22Rv1 (cell line): ENCODE data around the gene CD93.

ENCODE experiments used
- H3K27ac ChIP-seq: fragments of 450-650 bp; 2 replicates; pipeline ENCODE4 v1.5.1; 2017
- CTCF ChIP-seq: fragments of 450-650 bp; IDR thresholded peaks from 2 replicates; pipeline ENCODE4 v1.5.1; 2017; ENCODE audit warnings: mild to moderate bottlenecking
- ZFX ChIP-seq: fragments of 450-650 bp; IDR thresholded peaks from 2 replicates; pipeline ENCODE4 v1.6.1; 2017; ENCODE audit warnings: antibody characterized with exemption, borderline replicate concordance

CD93 gene

DNA sequence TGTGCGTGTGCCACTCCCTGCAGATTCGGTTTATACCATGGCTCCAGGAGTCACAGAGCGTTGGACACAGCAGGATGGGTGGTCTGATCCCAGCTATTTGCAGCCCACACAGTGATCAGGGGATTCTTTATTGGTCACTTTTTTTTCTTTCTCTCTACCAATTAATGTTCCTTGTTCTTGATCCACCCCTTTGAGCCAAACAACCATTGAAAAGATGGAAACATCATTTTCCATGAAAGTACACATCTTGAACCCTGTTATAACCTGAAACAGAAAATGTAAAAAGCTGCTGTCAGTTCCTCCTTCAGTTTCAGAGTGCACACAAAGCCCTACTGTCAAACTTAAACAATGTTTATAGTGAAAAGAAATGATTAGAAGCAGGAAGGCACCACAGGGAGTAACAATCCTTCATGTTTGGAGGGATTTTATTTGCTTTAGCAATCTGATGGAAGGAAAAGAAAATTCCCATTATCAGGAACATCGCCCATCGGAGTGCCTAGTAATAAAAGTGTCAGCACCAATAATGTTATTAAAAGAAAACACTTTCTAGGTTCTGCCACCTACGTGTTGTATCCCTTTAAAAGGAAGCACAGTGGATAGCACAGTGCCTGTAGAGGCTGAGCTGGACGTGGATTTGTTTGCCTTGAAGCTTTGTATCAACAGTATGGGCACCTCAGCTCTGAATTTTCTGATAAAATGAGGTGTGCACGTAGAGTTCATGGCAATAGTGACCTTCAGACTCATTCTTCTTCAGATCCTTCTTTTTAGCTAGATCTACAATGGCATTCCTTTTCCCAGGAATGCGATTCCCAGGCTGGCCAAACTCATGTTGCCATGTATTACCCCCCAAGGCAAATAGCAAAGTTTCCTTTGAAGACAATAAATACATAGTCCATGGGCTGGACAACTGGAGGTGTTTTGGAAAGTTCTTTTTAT lies 20.6 kb downstream of the CD93 start:
- TF ChIP-seq ZFX = no peak
- no peak for TF ChIP-seq CTCF
- no peak overlapping the region for H3K27ac ChIP-seq

DNA sequence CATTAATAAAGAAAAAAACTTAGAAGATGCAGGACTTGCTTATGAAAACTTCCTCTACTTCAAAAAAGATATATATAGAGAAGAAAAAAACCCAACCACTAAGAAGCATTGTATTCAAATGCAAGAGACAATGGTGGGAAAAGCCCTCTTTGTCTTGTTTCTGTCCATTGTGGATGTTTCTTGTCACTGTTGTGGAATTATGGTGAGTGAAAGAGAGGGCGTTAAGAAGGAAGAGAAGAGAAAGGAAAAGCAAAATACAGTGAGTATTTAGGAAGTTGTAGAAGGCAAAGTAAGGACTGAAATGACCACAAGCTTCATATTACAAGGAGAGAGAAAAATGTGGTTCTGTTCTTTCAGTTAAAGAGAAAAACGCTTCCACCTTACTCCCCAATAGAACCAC lies 22.5 kb downstream of the CD93 start:
- no peak overlapping the region for H3K27ac ChIP-seq
- TF ChIP-seq ZFX (no peak), CTCF (no peak)

DNA sequence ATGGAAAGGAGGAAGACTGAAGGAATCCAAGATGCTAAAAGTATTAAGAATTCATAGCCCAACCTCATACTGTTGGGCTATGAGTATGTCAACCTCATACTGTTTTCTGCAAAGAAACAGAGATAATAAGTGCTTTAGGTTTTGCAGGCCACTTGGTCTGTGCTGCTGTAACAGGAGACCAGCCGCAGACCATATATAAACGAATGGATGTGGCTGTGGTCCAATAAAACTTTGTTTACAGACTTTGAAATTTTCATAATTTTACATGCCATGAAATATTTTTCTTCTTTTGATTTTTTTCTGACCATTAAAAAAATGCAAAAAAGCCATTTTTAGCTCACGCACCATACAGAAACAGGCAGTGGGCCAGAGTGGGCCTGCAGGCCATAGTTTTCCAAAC lies 23.0 kb downstream of the CD93 start:
- no peak overlapping the region for H3K27ac ChIP-seq
- no peak for TF ChIP-seq CTCF
- TF ChIP-seq ZFX = no peak

DNA sequence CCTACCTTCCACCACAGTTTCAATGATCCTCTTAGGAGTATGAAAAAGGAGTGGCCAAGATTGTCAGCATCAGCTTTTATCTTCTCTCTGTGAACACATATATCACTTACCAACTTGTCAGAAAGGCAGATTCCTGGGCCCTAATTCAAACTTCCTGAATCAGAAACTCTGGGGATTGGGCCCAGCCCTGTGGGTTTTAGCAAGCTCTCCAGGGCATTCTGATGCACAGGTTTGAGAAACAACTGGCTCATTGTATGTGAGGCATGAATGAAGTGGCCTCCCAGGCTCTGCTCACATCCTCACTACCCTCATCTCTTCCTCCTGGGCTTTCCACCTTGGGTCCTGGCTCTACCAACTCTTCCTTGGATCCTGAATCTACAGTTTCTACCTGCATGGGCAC lies 23.5 kb downstream of the CD93 start:
- H3K27ac ChIP-seq = no peak overlapping the region
- no peak for TF ChIP-seq CTCF
- TF ChIP-seq ZFX = no peak

GRCh38 chr20:23061734-23062561 lies 24.2 kb downstream of the CD93 start:
- TF ChIP-seq CTCF (no peak), ZFX (no peak)
- H3K27ac ChIP-seq = no peak overlapping the region

DNA sequence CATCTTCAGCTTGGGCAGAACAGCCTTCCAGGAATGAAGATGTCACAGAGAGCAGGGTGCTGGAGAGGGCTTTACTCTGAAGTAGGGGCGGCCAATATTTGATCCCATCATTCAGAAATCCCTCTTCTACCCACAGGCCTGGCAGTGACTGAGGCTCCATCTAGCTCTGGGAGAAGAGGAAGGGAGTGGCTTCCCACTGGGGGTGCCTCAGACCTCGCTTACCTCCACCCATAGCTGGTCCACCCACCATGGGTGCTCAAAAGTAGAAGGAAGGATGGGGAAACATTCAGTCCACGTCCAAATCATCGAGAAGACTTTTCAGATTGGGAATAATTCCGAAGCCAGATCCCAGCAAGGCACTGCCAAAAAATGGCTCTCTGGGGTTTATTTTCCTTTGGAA lies 24.9 kb downstream of the CD93 start:
- H3K27ac ChIP-seq = no peak overlapping the region
- TF ChIP-seq ZFX = no peak
- TF ChIP-seq CTCF = no peak

DNA sequence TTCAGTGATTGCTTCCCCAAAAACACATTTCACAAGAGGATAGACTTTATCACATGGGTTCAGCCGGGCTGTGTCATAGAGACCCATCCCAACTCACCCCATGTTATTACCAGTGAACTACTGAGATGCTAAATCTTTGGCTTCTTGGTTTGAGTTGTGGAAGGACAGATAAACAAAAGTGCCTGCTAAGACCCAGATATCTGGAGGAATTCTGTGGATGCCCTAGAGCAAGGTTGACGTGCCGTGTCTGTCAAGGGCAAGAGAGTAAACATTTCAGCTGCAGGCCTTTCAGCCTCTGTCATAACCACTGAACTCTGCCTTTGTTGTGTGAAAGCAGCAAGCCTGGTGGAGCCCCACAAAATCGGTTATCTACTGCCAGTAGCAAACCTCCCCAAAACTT lies 25.5 kb downstream of the CD93 start:
- H3K27ac ChIP-seq = no peak overlapping the region
- TF ChIP-seq CTCF = no peak
